CD14-positive monocyte (primary cell): ENCODE measurements around the gene BBS4. TPM values are rescaled to one million over a fixed set of nuclear protein-coding genes. Genes with fewer than 3 reads are reported as not detected.
A peak's percentile ranks its signal among the peaks of the same experiment; 100 is the strongest.

ENCODE experiments used
- DNase-seq, 3 donors: peaks; one replicate each; pipeline ENCODE4 v3.0.0-alpha.2; 2011 to 2022
- H2AFZ ChIP-seq: 2 replicates; pipeline ENCODE4 v1.6.0; 2012; ENCODE audit warnings: mild to moderate bottlenecking, low read depth, low read length, inconsistent platforms; ENCODE audit not compliant: insufficient read depth, poor library complexity, severe bottlenecking
- H3K27ac ChIP-seq, 2 donors: 1 replicate in 1 of 2; 2 replicates in 1 of 2; pipeline ENCODE4 v1.5.1; 2012 to 2013; ENCODE audit warnings: low read length in 2 of 2, control low read depth in 1 of 2, inconsistent platforms in 1 of 2, low read depth in 1 of 2, mild to moderate bottlenecking in 1 of 2
- H3K27me3 ChIP-seq, 2 donors: one replicate each; pipeline versions ENCODE4 v1.6.0 to v1.6.1; 2011 to 2013; ENCODE audit warnings: low read length in 2 of 2; ENCODE audit not compliant: control insufficient read depth in 2 of 2, insufficient read depth in 2 of 2
- H3K36me3 ChIP-seq, 2 donors: replicated peaks in 1 of 2; 1 replicate in 1 of 2; 2 replicates in 1 of 2; pipeline versions ENCODE4 v1.5.1 to v1.6.1; 2012 to 2013; ENCODE audit warnings: low read length in 2 of 2, control low read depth in 1 of 2, inconsistent platforms in 1 of 2, mild to moderate bottlenecking in 1 of 2; ENCODE audit not compliant: insufficient read depth in 2 of 2, control insufficient read depth in 1 of 2
- H3K4me1 ChIP-seq, 2 donors: 1 replicate in 1 of 2; 2 replicates in 1 of 2; pipeline versions ENCODE4 v1.5.1 to v1.6.1; 2012 to 2013; ENCODE audit warnings: low read length in 2 of 2, control low read depth in 1 of 2, inconsistent platforms in 1 of 2, mild to moderate bottlenecking in 1 of 2, moderate library complexity in 1 of 2; ENCODE audit not compliant: insufficient read depth in 2 of 2, control insufficient read depth in 1 of 2
- H3K4me2 ChIP-seq: replicated peaks from 2 replicates; pipeline ENCODE3; 2012; ENCODE audit warnings: low read length, moderate library complexity, mild to moderate bottlenecking; ENCODE audit not compliant: poor library complexity, severe bottlenecking; ENCODE audit errors: extremely low read depth
- H3K4me3 ChIP-seq, 3 experiments: fragments of 200-600 bp in 1 of 3; sonication (generic) in 1 of 3; replicated peaks in 1 of 3; 1 replicate in 2 of 3; 2 replicates in 1 of 3; pipeline ENCODE4 v1.5.1; 2011 to 2013; ENCODE audit warnings: low read length in 3 of 3, mild to moderate bottlenecking in 3 of 3, control low read depth in 2 of 3, low read depth in 2 of 3, inconsistent platforms in 1 of 3, moderate library complexity in 1 of 3
- H3K79me2 ChIP-seq: 2 replicates; pipeline ENCODE4 v1.6.0; 2012; ENCODE audit warnings: mild to moderate bottlenecking, control low read depth, inconsistent platforms, low read length, moderate library complexity; ENCODE audit not compliant: insufficient read depth
- H3K9ac ChIP-seq: 2 replicates; pipeline ENCODE4 v1.6.0; 2017; ENCODE audit warnings: low read length, mild to moderate bottlenecking; ENCODE audit not compliant: insufficient read depth, poor library complexity, severe bottlenecking
- H3K9me3 ChIP-seq, 2 donors: replicated peaks in 1 of 2; 1 replicate in 1 of 2; 2 replicates in 1 of 2; pipeline versions ENCODE4 v1.5.1 to v1.6.1; 2012 to 2013; ENCODE audit warnings: low read length in 2 of 2, control low read depth in 1 of 2; ENCODE audit not compliant: control insufficient read depth in 1 of 2, insufficient read depth in 1 of 2
- H4K20me1 ChIP-seq: 2 replicates; pipeline ENCODE4 v1.6.0; 2012; ENCODE audit warnings: mild to moderate bottlenecking, low read length, control low read depth, moderate library complexity; ENCODE audit not compliant: insufficient read depth
- H3K27ac Mint-ChIP-seq, 7 donors: one replicate each; pipeline ENCODE4 v1.8.0; 2020; ENCODE audit warnings: mild to moderate bottlenecking in 7 of 7, mixed read lengths in 7 of 7, moderate library complexity in 6 of 7, inconsistent platforms in 2 of 7
- H3K27me3 Mint-ChIP-seq, 3 donors: one replicate each; pipeline ENCODE4 v1.8.0; 2021 to 2022; ENCODE audit warnings: low read depth in 3 of 3, mild to moderate bottlenecking in 3 of 3, mixed read lengths in 3 of 3, moderate library complexity in 3 of 3, inconsistent platforms in 1 of 3
- H3K36me3 Mint-ChIP-seq, 2 donors: one replicate each; pipeline ENCODE4 v1.8.0; 2020; ENCODE audit warnings: mixed read lengths in 2 of 2, inconsistent platforms in 1 of 2, mild to moderate bottlenecking in 1 of 2
- H3K4me1 Mint-ChIP-seq: one replicate; pipeline ENCODE4 v1.8.0; 2020; ENCODE audit warnings: mild to moderate bottlenecking, mixed read lengths
- H3K4me3 Mint-ChIP-seq, 2 donors: one replicate each; pipeline ENCODE4 v1.8.0; 2020; ENCODE audit warnings: mild to moderate bottlenecking in 2 of 2, mixed read lengths in 2 of 2, moderate library complexity in 1 of 2
- H3K9me3 Mint-ChIP-seq, 7 donors: one replicate each; pipeline ENCODE4 v1.8.0; 2020 to 2022; ENCODE audit warnings: mixed read lengths in 7 of 7, mild to moderate bottlenecking in 6 of 7, moderate library complexity in 6 of 7, inconsistent platforms in 2 of 7
- CTCF ChIP-seq: fragments of 200-600 bp; IDR thresholded peaks from one replicate; pipeline ENCODE4 v1.8.0; 2022; ENCODE audit warnings: antibody characterized with exemption, mild to moderate bottlenecking
- WGBS: methylation state at CpG from one replicate; pipeline ENCODE4 v1.1.5; 2013; ENCODE audit warnings: missing lambda C conversion rate; ENCODE audit not compliant: insufficient coverage; 5-methylcytosine and 5-hydroxymethylcytosine counted together
- intact Hi-C, 2 donors: fragments of 100-400 bp; cut with micrococcal nuclease; formaldehyde crosslinking; loops; one replicate each; pipeline versions ENCODE4 v1.15.0 to v1.15.1; 2023
- polyA plus RNA-seq, 3 donors: library from polyadenylated mRNA; depleted of rRNA in 1 of 3; unstranded in 2 of 3; stranded (reverse) in 1 of 3; fragments of 300-500 nt in 2 of 3; fragments of >200 nt in 1 of 3; fragmentation: Illumina TruSeq in 2 of 3; gene quantifications; 1 replicate in 2 of 3; 2 replicates in 1 of 3; pipeline ENCODE4 v1.2.3, GENCODE V29; 2012 to 2021

The BBS4 gene
- polyA plus RNA-seq, 3 donors = 4.0 to 7.6 (median 4.1) TPM

- Mint-ChIP-seq H3K27me3 (no peaks in the 10 kb centered on the region), H3K4me1 (peaks cover 43% of the 10 kb centered on the region), H3K4me3 (peak overlapping the region; percentile 38 to 88), H3K9me3 (peaks cover 0 to 3% (median 0%) of the 10 kb centered on the region in 7 donors), H3K27ac (peak overlapping the region; percentile 88 to 97 (median 95)), H3K36me3 (peaks cover 63 to 73% of the 10 kb centered on the region in 2 donors)
- H3K27ac ChIP-seq = peak overlapping the region; percentile 61 to 87
- H4K20me1 ChIP-seq = peaks cover 96% of the 10 kb centered on the region
- TF ChIP-seq CTCF = no peak
- peak overlapping the region; percentile 73 for H3K4me2 ChIP-seq
- no peaks in the 10 kb centered on the region for H3K9me3 ChIP-seq
- peaks cover 23 to 24% of the 10 kb centered on the region in 2 donors for H3K4me1 ChIP-seq
- no peaks in the 10 kb centered on the region for H3K27me3 ChIP-seq
- WGBS = no CpG with 5 or more reads among the region's 2 CpGs
- H3K9ac ChIP-seq = peak overlapping the region; percentile 38
- peak overlapping the region; percentile 43 for H2AFZ ChIP-seq
- H3K4me3 ChIP-seq = peak overlapping the region in 2 of 3 experiments; percentile 25 to 64
- H3K79me2 ChIP-seq = peaks cover 100% of the 10 kb centered on the region
- peak; percentile 29 to 60 (median 51) for DNase-seq
- intact Hi-C loops = no loop called here
- H3K36me3 ChIP-seq = peaks cover 62 to 86% of the 10 kb centered on the region in 2 donors
Measured at GRCh38 chr15:72774696-72775383, 88.8 kb downstream of the BBS4 start.

- Histone ChIP-seq H3K4me2 (no peak overlapping the region), H3K36me3 (peaks cover 38 to 62% of the 10 kb centered on the region in 2 donors), H3K4me3 (no peak overlapping the region), H3K79me2 (peaks cover 93% of the 10 kb centered on the region), H3K9me3 (no peaks in the 10 kb centered on the region), H3K27ac (peak overlapping the region in 1 of 2 donors; percentile 51), H4K20me1 (peaks cover 88% of the 10 kb centered on the region), H3K4me1 (peaks cover 46 to 51% of the 10 kb centered on the region in 2 donors), H3K9ac (no peak overlapping the region), H2AFZ (no peak overlapping the region), H3K27me3 (no peaks in the 10 kb centered on the region)
- Mint-ChIP-seq H3K9me3 (no peaks in the 10 kb centered on the region), H3K27ac (peak overlapping the region in 5 of 7 donors; percentile 8 to 75 (median 37)), H3K4me1 (peaks cover 71% of the 10 kb centered on the region), H3K4me3 (no peak overlapping the region), H3K36me3 (peaks cover 51 to 59% of the 10 kb centered on the region in 2 donors), H3K27me3 (peaks cover 0 to 2% (median 1%) of the 10 kb centered on the region in 3 donors)
- no peak for DNase-seq
- TF ChIP-seq CTCF = no peak
- WGBS = 100% methylated on average over 3 of the region's 6 CpGs
- intact Hi-C loops = no loop called here
Measured at GRCh38 chr15:72778796-72779195, 92.8 kb downstream of the BBS4 start.
